HG03108 (cell line): ENCODE measurements around the gene APP.

ENCODE experiments used
- ATAC-seq: cut with Tn5 transposase; IDR thresholded peaks from one replicate; pipeline ENCODE4 v1.9.1; 2021; ENCODE audit warnings: moderate library complexity; ENCODE audit not compliant: unreplicated experiment

APP gene

DNA sequence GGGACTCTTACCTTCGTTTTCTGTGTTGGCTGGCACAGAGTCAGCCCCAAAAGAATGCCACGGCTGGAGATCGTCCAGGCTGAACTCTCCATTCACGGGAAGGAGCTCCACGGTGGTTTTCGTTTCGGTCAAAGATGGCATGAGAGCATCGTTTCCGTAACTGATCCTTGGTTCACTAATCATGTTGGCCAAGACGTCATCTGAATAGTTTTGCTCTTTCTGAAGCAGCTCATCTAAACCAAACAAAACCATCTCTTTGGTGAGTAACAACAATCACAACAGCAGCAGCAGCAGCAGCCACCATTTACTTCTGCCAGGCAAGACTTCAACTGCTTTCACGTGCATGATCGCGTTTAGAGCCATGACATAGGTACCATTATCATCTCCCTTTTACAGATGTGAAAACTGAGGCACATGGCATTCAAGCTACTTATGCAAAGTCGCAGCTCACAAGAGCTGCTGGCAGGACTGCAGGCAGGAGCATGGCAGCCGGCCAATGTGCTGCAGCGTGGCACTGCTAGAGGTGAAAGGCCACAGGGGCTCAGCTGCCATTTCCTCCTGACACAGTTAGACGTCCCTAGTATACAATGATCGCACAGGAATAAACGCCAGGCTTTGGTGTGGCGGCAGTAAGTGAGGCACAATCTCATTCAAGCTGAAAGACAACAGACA is 258.7 kb downstream of the APP start:
- no peak for ATAC-seq

DNA sequence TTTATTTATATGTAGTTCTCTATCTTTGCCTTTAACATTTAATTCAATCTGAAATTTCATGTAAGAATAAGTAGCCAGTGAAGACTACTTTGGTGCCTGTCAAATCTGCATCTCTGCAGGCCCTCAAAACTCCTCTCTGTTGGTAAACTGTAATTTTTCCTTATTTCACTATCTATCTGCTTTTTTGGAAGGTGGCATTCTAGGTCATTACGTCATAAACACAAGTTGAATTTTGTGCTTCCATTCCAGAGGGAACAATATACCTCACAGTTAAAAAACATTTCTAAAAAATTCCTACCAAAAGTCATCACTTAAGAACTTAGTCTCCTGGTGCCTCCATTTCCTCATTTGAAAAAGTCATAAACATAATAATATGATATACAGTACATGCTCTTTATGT is 259.8 kb downstream of the APP start:
- no peak for ATAC-seq

DNA sequence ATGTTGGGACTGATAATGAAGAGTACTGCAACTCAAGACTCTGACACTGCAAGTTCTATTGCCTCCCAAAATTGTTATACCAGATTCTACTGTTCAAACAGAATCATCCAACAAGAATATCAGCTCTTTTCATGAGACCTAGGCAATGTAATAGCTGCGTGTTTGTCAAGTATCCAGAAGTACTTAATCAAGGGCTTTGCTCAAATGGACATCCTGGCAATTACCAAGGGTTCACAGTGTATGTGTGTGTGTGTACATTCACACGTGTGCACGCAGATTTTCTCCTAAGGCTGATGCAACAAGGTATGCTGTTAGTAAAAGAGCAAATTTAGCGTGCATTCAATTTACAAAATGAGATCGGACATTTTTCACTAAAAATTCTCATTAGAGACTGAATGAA is 261.2 kb downstream of the APP start:
- ATAC-seq: no peak

DNA sequence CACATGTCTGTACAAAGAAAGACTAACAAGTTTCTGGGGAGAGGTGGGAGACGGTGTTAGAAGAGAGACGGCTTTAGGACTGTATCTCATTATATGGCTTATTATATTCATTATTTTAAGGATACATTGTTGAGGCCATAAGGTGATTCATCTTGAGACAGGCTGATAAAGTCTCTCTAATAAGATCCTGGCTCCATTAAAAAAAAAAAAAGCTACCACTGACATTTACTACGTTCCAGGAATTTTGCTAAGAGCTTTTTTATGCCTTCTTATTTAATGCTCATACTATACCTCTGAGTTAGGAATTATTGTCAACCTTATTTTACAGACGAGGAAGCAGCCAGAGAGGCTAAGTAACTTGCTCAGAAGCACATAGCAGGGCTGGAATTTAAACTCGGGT is 262.1 kb downstream of the APP start:
- ATAC-seq: no peak

DNA sequence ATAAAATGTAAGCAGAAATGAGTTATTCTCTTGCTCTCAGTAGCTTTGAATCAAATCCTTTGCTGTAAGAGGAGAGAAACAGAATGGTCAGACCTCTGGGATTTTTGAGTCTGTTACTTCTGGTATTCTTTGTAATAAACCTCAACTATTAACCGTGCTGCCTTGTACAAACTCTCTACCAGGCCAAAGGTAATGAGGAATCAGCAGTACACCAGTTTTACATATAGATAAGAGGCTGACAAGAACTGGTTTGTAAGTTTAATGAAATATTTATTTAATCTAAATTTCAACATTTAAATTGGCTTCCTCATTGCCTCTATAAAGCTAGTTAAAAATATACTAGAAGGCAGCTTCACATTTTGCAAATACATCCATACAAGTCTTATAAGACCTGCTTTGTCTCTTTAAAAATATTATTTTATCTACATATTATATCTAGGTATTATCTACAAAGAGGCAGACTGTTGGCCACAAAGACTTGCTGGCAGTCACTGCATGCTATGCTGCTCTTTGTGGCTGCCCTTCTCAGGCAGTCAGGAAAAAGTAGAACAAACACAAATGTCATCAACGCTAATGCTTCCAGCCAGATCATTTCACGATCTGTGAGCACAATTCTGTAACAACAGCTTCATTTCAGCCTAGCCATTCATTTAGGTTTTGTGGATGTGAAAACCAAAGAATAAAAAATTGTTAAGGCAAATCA is 262.8 kb downstream of the APP start:
- ATAC-seq: no peak

DNA sequence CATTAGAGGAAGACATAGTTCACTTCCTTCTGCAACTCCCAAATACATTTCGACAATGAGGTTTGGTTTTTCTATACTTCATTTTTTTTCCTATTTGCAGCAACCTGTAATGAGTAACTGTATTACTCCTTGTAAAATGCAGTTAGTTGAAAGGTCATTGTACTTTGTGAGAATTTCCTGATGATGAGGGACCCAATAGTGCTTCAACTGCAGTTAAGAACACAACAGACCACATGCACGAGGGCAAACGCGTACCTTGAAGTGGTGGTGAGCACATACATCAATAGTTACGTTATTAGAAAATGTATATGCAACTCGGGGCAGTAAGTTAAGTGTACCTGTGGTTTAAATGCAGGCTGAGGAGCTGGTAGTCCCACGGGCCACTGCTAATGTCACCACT is 264.0 kb downstream of the APP start:
- no peak for ATAC-seq

DNA sequence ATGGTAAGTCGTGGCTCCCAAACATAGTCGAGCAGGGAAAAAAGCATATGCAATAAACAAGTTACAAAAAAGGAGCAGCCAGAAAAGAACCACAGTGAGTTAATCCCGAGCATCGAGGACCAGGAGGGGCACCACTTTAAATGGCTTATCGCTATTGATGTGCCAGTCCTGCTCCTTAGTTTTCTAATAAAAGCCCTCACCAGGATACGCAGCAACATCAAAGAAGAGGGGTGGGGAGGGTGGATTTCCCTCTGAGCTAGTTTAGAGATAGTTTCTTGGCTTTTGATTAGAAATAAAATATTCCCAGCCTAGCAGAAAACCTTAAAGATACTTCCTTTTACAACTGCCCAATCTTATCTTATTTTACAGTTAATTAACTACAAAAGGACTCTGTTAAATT is 265.4 kb downstream of the APP start:
- ATAC-seq: no peak

DNA sequence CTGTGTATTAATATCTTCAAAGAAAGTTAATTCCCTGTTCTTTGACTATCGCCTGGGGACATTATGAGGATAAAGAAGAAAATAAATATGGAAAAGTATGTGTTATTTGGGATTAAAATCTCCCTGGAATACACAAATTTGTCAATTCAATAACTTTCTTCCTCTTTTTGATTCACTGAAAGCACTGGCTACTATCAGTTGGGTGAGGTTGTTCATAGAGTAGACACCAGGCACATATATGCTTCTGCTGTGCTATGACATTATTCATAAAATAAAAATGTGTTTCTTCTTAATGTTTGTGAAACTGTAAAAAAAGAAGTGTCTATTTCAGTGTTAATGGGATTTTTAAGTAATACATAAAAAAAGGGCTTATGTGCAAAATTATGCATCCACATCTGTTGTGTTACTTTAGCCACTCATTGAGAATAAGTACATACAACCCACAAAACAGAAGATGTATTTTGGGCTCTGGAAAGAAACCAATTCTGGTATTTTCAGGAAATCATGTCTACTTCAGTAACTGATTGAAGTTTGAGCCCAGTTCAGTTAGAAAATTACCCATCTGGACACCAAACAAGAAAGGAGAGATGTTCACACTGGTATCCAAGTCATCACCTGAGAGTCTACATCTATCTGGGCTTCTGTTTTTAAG is 266.4 kb downstream of the APP start:
- ATAC-seq: no peak

DNA sequence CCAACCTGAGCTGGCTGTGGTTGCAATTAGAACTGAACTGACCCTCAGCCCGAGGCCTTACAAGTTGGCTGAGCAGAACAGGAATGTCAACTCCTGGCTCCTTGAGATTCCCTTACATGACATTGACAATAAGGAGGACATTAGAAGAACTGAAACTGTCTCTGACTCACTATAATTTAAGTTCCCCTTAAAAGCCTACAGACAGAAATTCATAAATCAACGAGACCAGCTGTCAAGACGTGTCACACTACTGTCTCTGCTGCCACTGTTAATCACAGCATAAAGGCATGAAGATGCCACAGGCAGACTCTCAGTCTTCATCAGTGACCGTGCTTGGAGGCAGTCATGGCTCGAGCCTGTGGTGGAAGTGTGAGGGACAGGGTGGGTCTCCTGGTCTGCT is 267.0 kb downstream of the APP start:
- ATAC-seq: no peak

DNA sequence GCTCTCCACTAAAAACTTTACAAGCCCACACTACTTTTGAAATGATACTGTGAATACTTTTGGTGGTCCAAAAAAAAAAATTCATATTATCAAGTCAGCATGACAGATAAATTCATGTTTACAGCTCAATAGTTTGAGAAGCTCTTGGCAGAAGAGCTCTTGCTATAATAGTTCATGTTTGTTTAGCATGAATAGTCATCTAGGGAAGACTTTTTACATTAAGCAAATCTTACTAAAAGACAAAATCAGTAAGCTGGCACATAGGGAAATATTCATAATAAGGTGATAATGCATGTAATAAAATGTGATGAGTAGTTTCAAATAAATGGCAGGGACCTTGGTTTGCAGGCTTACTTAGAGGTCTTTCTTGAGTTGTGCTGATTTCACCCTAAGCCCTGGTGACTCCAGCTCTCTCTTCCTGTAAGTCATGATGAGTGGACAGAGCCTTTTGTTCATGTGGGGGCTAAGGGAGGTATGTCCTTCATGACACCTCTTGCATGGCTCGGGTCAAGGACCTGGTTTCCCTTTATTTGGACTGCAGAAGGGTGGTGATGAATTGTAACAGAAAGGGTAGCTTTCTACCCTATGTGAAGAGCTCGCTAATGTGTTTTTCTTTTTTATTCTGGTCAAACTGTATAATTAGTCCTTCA is 269.1 kb downstream of the APP start:
- ATAC-seq: no peak

DNA sequence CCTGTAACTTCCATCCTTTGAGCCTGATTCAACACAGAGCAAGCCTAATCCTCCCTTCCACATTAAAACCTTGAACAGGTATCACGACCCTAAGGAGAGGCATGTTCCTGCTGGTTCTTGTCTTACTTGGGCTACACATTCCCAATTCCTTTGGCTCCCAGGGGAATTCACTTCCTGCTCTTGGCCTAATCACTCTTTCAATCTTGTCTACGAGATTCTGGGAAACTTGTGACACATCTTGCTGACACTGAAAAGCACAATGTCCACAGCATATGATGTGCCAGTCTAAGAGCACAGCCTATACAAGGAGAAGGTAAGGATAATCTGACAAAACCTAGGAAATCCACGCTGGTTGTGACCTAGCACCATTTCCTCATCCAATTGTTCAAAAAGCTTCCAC is 271.9 kb downstream of the APP start:
- ATAC-seq: no peak

DNA sequence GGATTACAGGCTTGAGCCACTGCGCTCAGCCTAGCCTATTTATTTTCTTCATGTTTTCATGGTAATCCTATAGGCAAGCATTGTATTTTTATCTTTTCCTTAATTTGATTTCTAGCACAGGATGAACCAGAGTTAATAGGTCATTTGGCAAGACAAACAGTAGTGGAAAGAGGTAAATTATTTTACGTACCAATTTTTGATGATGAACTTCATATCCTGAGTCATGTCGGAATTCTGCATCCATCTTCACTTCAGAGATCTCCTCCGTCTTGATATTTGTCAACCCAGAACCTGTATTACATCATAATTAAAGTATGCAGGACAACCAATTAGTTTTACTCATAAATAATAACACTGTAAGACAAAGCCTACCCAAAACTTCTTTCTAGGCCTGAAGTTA is 273.2 kb downstream of the APP start:
- no peak for ATAC-seq

DNA sequence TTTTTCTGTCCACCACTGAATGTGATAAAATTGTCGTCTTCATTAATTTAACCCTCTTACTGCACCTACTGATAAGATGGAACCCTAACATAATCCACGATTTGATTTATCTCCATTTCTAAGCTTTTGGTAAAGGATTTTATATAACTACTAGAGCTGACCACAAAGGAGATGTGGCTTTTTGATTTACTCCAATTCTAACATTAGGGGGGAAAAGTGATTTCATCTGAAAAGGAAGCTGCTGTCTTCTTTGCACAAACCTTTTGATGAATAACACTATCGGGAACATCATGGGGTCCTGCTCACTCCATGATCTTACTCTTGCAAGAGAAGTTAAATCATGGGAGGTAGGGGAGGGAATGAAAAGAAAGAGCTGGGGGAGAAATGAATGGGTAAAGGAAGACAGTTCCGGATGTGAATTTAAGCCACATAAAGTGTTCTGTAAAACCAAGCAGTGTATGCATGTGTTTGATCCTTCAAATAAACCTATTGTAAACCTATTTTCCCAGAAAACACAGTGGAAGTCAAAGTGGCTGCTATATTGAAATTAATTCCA is 274.0 kb downstream of the APP start:
- ATAC-seq: no peak

DNA sequence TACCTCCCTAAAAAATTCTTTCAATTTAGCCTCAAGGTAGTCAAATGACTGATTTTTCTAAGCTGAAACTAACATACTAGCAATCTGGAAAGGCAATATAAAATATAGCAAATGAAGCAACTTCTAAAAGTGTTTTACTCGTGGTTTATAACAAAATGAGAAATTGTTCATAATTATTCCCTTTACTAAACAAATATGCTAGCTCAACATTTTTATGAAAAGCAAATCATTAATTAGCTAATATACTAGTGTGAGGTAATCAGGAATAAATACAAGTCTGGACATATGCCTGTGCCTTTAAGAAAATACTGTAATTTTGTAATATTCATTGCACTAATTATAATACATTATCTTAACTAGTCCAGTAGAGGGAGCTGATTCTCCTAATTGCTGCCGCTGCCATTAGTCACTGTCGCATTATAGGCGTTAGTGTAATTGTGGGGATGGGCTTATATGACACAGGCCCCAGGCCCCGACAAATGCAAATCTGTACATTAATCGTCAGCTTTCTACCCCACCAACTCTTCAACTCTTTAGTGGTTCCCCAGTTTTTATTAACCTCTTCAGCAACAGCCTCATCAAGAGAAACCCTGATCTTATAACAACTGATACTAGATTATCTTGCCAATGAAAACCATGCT is 274.9 kb downstream of the APP start:
- no peak for ATAC-seq

DNA sequence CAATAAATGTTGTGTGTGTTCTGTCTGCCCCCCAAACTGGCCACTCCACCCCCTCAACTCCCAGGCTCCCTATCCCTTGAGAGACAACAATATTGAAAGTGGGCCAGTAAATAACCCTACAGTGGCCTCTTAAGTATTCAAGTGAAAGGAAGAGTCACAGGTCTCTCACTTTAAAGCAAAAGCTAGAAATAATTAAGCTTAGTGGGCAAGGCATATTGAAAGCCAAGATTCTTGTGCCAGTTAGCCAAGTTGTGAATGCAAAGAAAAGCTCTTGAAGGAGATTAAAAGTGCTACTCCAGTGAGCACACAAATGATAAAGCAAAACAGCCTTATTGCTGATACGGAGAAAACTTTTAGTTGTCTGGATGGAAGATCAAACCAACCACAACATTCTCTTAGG is 277.4 kb downstream of the APP start:
- no peak for ATAC-seq

DNA sequence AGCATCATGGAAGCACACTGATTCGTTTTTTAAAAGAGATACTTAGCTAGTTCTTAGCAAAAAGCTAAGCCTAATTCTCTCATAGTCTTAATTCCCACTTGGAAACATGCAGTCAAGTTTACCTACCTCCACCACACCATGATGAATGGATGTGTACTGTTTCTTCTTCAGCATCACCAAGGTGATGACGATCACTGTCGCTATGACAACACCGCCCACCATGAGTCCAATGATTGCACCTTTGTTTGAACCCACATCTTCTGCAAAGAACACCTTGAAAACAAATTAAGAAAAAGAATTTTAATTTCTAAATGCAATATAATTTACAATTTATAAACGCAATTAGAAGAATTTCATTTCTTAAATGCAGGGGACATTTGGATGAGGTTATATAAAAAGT is 279.0 kb downstream of the APP start:
- ATAC-seq: no peak

DNA sequence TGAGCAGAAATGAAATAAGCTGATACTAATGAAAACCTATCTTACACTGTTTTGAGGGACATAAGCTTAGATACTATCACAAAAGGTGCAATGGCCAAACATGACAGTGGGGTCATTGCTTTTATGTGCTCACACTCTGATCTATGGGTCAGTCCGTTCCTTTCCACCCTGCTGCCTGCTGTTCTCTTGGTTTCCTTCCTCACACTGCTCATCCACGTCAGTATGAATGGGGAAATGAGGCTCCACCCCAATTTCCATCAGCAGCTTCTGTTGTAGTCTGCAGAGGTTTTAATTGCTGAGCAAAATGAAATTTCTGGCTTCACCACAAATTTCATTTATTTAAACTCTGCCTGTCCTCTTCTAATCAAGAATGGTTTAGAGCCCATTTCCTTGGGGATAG is 280.6 kb downstream of the APP start:
- no peak for ATAC-seq

DNA sequence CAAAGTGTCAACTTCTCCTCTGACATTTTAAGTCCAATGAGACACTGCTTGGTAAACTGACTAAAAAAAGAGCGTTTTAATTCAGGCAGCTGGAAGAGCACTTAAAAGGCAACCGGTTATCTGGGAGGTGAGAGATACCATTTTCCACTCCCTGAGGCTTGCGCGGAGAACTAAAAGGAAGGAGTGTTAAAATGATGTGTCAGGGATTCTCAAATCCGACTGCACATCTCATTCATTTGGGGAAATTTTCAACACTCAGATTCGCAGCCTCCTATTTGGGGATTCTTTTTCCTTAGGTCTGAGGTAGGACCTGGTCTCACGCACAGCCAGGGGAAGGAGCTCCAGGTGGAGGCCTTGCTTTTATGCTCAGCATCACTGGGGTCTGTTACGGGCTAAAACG is 281.9 kb downstream of the APP start:
- no peak for ATAC-seq

DNA sequence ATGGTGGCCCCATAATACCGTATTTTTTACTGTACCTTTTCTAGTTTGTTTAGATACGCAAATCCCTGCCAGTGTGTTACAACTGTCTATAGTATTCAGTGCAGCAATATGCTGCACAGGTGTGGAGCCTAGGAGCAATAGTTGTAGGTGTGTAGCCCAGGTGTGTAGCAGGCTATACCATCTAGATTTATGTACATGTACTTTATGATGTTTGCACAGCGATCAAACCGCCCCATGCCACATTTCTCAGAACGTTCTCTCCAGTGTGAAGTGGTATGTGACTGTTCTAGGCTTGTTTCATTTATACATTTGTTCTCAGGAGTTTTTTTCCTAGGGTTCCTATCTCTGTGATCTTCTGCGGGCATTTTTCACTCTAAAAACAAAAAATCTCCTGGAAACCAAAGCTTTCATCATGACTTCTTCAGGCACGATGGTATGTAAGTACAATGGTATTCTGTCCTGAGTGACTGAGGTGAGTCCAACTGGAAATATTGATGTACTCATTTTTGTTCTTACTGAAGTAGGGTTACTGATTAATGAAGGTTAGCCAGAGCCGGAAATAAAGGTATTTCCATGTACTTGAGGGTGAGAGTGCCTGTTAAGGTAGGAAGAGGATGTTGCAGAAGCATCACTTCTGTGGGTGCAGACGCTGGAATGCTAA is 282.8 kb downstream of the APP start:
- no peak for ATAC-seq

DNA sequence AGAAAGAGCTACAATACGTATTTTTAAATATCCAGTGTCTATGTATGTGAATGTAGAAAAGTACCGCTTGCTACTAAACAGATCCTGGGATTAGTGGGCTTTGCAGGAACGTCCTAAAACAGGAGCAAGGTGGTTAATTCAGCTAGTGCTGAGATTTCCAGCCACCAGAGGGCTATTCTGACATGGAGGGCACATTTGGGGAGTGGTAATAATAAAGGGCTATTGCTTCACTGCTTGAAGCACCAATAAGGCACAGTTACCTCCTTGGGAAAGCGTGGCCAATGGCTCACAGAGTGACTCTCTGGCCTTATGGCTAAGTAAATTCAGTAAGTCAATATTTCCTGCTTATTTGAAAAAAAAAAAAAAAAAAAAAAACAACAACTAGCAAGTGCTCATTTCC is 283.4 kb downstream of the APP start:
- no peak for ATAC-seq

DNA sequence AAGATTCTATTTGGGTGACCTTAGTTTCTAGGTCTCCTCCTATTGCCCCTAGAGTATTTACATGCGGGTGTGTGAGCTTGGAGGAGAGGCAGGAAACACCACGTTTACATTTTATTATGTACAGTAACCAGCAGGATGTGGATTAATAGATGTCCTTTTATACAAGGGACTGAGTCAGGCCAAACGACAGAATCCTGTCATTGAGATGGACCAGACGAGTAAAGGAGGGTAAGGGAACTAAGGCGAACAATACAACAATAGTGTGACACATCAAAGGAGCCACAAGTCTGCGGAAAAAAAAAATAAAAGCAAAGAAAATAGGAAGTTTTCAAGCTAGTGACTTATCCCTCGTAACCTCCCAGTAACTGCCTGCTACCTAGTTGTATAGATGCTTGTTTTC is 284.7 kb downstream of the APP start:
- no peak for ATAC-seq
